Measurements from ENCODE around the gene OR4E1.
"Not testable (repeated sequence)": the region's sequence is repeated elsewhere in the genome, so short reads cannot be mapped to it uniquely, and the experiment has no call there.

The OR4E1 gene, protein sequence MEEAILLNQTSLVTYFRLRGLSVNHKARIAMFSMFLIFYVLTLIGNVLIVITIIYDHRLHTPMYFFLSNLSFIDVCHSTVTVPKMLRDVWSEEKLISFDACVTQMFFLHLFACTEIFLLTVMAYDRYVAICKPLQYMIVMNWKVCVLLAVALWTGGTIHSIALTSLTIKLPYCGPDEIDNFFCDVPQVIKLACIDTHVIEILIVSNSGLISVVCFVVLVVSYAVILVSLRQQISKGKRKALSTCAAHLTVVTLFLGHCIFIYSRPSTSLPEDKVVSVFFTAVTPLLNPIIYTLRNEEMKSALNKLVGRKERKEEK

DNA sequence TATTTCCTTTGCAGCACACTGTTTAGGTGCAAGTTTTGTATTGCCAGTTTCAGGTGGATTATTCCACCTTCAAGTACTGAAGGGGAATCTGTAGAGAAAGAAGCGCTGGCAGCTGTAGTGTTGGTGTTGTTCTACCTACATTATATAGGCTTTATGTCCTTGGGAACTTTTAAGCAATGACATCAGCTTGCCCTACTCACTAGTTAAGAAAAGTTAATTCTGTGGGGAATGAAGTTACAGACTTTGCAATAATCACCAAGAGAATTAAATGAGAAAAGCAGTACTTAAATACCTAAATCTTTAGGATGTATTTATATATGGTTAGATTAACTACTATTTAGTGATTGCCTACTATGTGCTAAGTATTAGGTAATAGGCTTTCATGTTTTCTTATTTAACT lies at the start of gene OR4E1:
OR4E1 (minus strand) TSS at position 101 of the 400 bp plus-strand sequence. CDS start 2,883 bp downstream, outside the sequence.
- in situ Hi-C loops (cut with MboI; ENCODE audit: low sequenced_read_pairs): no loop called here

DNA sequence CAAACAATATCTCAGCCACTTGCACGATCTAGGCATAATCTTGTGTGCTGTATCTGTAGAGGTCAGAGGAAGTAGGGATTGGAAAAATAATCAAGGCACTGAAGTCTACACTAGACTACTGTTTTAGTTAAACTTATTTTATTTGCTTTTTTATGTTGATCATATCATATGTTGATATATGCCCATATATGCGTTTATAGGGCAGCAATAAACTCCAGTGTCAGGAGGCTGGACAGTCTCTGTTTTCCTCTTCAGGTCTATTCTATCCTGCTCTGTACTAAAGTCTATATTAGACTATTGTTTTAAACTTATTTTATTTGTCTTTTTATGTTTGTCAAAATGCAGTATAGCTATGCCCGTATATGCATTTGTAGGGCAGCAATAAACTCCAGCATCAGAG lies 47.9 kb upstream of the OR4E1 start:
- in situ Hi-C loops (cut with MboI; ENCODE audit: low sequenced_read_pairs): no loop called here

DNA sequence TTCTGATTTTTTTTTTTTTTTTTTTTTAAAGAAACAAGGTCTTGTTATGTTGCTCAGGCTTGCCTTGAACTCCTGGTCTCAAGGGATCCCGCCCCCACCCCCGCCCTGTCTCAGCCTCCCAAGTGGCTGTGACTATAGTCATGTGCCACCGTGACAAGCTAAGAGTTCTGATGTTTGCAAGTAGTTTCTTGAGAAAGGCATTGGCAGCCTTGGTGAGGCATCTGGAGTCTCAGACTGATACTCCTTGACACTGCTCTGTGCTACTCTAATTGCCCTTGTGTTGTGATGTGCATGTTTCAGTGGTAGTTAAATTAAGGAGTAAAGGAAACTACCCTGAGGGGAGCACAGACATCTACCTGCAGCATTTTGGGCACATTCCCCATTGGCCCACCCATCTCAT lies 46.2 kb upstream of the OR4E1 start:
- in situ Hi-C loops (cut with MboI; ENCODE audit: low sequenced_read_pairs): no loop called here

DNA sequence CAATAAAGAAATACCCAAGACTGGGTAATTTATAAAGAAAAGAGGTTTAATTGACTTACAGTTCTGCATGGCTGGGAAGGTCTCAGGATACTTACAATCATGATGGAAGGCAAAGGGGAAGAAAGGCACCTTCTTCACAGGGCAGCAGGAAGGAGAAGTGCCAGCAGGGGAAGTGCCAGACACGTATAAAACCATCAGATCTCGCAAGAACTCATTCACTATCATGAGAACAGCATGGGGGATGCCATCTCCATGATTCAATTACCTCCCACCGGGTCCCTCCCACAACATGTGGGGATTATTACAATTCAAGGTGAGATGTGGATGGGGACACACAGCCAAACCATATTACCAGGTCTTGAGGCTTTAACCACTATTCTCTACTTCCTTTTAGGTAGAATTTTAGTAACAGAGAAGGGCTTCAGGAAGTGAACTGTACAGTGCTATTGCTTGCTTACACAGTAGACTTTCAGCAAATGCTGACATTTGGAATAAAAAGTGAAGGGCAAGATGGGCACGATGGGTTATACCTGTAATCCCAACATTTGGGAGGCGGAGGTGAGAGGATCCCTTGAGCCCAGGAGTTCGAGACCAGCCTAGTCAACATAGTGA lies 40.8 kb upstream of the OR4E1 start:
- in situ Hi-C loops (cut with MboI; ENCODE audit: low sequenced_read_pairs): no loop called here

DNA sequence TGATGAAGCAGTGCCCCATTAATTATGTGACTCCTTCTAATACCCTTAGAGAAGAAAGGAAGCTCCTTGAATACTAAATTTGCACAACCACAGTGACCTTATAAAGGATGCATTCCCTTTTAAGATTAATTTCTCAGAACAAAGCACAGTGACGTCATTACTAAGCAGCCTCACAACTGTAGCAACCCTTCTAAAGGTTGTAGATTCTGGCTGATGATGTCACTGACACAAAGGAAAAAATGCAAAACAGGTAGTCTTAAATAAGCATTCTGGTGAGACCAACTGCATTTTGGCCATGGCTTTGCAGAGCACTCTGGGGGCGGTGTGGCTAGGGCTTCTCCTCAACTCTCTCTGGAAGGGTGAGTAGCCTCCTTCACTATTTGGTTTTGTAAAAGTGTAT lies 38.4 kb upstream of the OR4E1 start:
- in situ Hi-C loops (cut with MboI; ENCODE audit: low sequenced_read_pairs): no loop called here

DNA sequence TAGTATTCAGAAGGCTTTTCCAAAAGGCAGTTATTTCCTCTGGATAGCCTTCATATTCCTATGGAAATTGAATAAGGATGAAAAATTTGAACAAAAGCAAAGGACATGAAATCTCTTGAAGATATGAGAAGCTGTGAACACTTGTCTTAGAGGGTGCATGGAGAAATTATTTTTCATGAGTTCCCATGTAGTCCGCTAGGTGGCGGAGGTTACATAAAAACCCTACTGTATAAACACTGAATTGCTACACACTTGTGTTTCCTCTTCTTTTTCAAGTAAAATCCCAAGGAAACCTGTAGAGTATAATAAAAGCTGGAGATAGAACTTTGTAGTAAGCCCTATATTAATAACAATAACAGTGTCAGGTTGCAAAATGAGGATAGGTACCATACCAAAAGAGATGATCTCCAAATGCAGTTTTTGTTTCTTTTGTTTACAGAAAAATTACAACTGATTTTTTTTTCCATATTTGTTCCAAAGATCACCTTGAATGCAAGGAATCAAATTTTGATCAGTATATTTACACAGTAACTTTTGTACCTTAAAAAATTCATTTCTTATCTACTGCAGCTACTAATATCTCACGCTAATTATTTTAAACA lies 37.8 kb upstream of the OR4E1 start:
- in situ Hi-C loops (cut with MboI; ENCODE audit: low sequenced_read_pairs): no loop called here

DNA sequence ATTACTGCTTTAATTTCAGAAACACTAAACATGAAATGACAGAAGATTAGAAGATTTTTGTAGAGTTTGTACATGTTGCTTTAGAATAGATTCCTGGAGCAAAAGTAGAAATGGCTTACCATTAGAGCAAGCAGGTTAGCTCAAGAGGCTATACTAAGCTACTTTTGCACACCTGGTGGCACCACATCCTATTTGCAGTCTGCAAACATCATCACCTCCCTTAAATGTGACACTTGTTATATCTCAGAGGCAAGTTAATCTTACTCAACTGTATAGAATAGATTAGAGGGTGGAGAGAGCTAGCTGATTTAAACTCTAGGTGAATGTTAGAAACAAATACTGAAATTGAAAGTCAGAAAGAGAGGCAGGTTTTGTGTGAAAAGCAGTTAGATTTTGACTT lies 30.7 kb upstream of the OR4E1 start:
- in situ Hi-C loops (cut with MboI; ENCODE audit: low sequenced_read_pairs): no loop called here

DNA sequence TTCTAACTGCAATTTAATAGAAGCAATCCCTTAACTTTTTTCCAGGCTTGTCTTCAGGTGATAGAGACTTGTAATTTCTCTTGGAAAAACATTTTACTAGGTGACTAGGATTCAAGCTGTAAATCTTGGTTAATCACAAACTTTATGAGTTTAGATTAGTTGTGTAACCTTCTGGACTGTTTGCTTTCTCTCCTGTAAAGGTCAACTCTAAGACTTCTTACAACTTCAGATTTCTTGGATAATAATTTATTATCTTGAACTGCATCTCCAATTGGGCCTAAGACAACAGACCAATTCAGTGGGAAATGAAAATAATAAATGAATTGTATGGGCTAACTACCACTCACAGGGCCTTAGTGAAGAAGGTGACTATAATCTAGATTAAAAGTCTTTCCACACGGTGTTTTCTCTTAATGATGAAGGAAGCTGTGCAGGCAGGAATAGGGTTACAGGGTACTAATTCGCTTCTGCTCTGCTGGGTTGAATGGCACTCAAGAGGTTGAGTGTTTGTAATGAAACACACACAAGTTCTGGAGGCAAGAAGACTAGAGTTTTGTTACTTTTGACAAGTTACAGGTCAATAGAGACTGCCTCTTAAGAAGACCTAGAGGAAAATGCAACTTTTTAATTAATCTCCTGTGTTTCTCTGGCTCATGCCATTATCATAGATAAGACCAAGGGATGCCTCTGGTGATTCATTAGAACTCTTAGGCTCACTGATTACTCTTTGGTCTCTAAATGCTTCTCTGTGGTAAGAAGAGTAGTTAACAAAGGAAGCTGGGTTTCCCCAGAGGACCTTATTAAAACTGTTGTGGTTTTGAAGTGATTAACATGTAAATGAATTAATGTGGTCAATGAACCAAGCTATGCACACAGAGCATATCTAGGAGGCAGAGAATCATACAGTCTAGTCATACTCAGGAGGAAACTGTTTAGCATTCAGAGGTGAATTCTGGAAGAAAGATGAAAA lies 30.0 kb upstream of the OR4E1 start:
- in situ Hi-C loops (cut with MboI; ENCODE audit: low sequenced_read_pairs): no loop called here

DNA sequence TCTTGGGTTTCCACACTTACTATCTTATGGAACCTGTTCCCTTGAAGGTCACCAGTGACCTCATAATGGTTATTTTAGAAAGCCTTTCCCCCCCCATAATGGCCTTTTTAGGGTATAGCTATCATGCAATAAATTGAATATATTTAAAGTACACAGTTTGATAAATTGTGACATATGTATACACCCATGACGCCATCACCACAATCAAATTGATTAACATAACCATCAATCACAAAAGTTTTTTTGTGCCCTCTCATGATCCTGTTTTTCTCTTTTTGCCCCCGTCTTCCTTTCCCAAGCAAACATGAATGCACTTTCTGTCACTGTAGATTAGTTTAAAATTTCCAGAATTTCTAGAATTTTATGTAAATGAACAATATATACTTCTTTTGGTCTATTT lies 28.7 kb upstream of the OR4E1 start:
- in situ Hi-C loops (cut with MboI; ENCODE audit: low sequenced_read_pairs): no loop called here

DNA sequence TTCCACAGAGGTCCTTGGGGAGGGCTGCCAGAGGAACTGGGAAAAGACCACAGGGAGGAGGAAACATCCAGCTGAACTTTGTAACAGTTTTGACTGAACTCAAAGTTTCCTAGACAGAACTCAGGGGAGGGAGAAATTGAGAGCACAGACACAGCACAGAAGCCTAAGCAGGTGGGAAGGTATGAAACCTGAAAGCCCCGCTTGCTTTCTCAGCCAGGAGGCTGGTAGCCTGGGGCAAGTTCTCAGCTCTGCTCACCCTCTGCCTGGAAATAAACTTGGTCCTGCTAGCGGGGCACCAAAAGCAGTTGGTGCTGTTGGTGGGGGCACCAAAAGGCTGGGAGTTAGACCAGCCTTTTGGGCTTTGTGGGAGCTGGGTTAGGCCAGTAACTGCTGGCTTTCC lies 25.9 kb upstream of the OR4E1 start:
- in situ Hi-C loops (cut with MboI; ENCODE audit: low sequenced_read_pairs): no loop called here

DNA sequence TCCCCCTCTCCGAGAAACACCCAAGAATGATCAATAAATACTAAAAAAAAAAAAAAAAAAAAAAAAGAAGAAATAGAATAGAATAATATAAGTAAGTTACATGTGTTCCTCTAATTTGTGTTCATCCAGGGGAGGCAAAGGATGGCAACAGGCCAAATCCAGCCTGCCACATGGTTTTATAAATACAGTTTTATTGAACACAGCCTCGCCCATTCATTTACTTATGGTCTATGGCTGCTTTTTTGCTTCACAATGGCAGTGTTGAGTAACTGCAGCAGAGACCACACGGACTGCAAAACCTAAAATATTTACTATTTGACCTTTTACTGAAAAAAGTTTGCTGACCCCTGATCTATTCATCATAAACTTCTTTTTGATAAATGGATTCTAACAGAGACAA lies 24.9 kb upstream of the OR4E1 start:
- in situ Hi-C loops (cut with MboI; ENCODE audit: low sequenced_read_pairs): not testable (repeated sequence)

DNA sequence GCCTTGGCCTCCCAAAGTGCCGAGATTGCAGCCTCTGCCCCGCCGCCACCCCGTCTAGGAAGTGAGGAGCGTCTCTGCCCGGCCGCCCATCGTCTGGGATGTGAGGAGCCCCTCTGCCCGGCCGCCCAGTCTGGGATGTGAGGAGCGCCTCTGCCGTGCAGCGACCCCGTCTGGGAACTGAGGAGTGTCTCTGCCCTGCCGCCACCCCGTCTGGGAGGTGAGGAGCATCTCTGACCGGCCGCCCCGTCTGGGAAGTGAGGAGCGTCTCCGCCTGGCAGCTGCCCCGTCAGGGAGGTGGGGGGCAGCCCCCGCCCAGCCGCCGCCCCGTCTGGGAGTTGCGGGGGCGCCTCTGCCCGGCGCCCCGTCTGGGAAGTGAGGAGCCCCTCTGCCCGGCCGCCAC lies 24.0 kb upstream of the OR4E1 start:
- in situ Hi-C loops (cut with MboI; ENCODE audit: low sequenced_read_pairs): not testable (repeated sequence)

DNA sequence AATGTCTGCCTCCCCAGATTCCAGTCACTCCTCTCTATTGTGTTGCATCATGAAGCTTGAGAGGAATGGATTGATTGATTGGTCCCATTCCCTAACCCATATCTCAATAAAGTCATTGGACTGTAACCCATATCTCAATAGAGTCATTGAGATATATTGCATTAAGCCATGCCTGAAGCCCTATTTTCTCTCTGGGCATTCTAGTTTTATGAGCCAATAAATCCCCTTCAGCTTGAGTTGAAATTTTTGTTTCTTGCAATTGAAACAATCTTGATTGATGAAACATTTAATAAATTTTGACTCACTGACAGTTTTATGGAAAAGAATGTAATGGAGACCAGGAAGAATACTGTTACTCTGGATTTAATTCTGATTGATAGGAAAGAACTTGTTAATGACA lies 20.8 kb upstream of the OR4E1 start:
- in situ Hi-C loops (cut with MboI; ENCODE audit: low sequenced_read_pairs): no loop called here

DNA sequence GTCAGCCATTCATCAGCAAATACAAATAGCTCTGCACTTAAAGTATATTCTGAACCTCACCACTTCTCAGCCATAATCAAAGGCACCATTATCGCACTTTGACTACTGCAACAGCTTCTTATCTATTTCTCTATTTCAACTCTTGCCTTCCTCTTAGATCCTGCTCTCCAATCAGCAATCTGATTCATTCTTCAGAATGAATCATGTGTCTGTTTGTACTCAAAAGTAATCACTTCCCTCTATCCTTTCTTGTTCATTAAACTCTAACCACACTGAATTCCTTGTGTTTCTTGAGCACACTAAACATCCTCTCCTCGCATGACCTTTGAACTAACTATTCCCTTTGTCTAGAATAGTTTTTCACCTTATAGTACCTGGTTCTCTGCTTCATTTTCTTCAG lies 12.8 kb upstream of the OR4E1 start:
- in situ Hi-C loops (cut with MboI; ENCODE audit: low sequenced_read_pairs): no loop called here

DNA sequence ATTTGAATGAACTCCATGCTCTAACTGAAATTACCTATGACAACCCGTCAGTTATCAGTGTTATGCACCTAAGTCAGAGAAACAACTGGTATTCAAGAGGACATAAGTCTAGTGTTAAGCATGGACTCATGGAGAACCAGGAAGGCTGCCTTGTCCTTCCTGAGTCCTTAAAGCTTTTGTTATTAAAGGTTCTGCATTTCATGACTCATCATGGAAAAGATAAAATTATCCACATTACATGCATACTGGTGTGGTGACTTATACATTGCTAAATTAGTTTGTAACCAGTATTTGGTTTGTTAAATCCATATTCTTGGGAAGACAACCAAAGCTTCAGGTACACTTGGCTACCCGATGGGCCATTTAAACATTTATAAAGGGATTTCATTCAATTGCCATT lies 6.5 kb upstream of the OR4E1 start:
- in situ Hi-C loops (cut with MboI; ENCODE audit: low sequenced_read_pairs): no loop called here

DNA sequence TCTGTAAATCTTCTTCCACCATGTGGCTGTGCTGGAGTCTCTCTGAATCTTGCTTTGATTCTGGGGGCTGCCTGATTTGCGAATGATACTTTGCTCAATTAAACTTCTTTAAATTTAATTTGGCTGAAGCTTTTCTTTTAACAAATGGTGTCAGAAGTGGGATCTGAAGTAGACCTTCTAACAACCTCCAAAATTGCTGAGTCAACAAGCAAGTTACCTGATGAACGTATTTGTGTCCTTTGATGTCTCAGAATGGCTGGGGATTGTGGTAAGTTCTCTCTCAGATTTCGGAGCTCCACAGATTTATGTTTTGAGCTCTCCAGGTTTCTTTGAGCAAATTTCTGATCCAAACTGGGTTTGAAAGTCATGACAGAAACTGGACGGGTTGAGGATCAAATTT lies 1.9 kb upstream of the OR4E1 start:
- in situ Hi-C loops (cut with MboI; ENCODE audit: low sequenced_read_pairs): no loop called here

DNA sequence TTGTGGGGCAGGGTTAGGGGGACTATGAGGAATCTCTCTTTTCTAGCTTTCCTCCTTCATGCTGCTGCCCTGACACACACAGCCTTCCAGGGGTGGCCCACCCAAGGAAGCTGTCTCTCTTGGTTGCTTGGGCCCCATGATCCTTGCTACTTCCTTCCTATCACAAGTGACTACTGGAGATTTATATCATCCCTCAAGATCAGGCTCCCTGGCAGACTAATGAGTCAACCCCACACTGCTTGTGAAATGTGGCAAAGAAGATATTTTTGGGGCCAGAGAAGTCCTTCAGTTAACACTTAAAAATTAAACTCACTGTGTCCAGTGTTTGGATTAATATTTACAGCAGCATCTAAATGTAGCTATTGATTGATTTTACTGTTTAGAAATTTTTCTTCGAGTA lies 1.5 kb downstream of the OR4E1 start:
- in situ Hi-C loops (cut with MboI; ENCODE audit: low sequenced_read_pairs): no loop called here

DNA sequence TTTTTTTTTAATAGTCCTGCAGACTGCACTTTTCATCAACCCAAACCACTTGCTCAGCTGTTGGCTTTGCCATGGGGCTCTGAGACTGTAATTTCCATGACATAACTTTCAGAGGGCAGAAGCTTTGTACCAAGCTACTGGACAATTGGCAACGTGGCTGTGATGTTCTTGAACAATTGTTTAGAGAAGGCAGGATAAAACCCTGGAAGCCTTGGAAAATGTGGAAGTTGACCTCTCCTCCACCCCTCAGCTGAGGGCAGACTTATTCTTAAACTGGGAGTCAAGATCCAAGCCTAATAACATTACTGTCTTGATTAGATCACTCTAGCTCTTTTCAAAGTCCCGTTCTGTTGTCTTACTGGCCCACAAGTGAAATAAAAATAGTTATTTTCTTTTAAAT lies 2.2 kb downstream of the OR4E1 start:
- in situ Hi-C loops (cut with MboI; ENCODE audit: low sequenced_read_pairs): no loop called here

DNA sequence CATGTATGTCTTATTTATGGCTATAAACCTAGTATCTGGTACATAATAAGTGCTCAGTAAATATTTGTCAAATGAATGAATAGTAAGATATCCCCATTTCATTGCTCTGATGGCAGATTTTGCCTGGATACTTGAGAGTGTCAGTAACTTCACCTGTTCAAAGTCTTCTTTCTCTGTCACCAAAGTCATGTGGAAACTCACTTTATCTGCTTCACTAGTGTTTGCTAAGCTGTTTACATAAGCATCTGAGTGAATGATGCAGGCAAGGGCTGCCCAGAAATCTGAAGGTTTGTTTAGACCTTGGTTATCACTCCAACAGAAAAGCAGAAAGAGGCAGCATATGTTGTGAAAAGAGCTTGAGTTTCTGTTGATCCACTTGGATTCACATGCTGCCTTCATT lies 4.3 kb downstream of the OR4E1 start:
- in situ Hi-C loops (cut with MboI; ENCODE audit: low sequenced_read_pairs): no loop called here

DNA sequence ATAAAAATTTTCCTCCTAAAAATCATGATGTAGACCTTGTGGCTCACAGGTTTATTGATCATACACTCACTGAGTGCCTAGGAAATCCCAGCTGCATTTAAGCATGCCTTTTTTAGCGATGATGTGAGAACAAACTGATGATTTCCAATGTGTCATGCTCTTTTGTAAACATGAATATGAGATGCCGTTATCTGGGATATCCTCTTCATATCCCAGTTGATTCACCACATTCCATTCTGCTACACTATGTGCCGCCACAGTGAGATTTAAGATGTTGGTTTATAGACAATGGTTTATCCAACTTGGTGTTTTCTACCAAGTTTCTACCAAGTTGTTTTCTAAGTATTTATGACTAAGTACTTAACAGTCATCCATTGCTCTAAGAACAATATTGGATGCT lies 5.2 kb downstream of the OR4E1 start:
- in situ Hi-C loops (cut with MboI; ENCODE audit: low sequenced_read_pairs): no loop called here

DNA sequence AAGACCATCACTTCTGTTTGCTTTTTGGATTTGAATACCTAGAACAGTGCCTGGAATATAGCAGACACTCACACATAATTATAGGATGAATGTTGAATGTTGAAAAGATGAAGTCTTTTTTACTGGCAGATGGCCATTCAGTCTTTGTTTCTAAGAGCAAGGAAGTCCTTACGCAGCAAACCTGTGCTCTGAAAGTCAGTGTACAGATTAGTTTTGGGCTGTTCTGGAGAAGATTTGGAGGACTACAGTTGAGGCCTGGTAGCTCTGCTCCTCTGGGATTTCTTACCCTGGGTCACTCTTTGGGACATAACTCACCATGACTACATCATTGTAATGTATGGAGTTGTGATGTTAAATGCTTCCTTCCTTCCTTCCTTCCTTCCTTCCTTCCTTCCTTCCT lies 16.6 kb downstream of the OR4E1 start:
- in situ Hi-C loops (cut with MboI; ENCODE audit: low sequenced_read_pairs): no loop called here
